Natural killer cell (primary cell): ENCODE data around the gene PHLDB1. TPM values are rescaled to one million over a fixed set of nuclear protein-coding genes. Genes with fewer than 3 reads are reported as not detected.

Experiments
- ATAC-seq, 3 donors: fragments of 150-1000 bp in 2 of 3; fragments of 200-7000 bp in 1 of 3; cut with Tn5 transposase; 1 replicate in 1 of 3; 2 replicates in 2 of 3; pipeline ENCODE4 v1.10.0; 2021; ENCODE audit warnings: mild to moderate bottlenecking in 2 of 3, moderate library complexity in 2 of 3
- DNase-seq, 2 donors: peaks; one replicate each; pipeline versions ENCODE4 v3.0.0 to v3.0.0-alpha.2; 2013 to 2021; ENCODE audit warnings: mixed read lengths in 1 of 2
- H3K27ac ChIP-seq: one replicate; pipeline ENCODE4 v1.5.1; 2013; ENCODE audit warnings: mild to moderate bottlenecking, low read length
- H3K27me3 ChIP-seq: one replicate; pipeline ENCODE4 v1.6.1; 2013; ENCODE audit warnings: low read length; ENCODE audit not compliant: control insufficient read depth, insufficient read depth
- H3K36me3 ChIP-seq: one replicate; pipeline ENCODE4 v1.6.1; 2013; ENCODE audit warnings: low read length; ENCODE audit not compliant: control insufficient read depth, insufficient read depth
- H3K4me1 ChIP-seq: one replicate; pipeline ENCODE4 v1.6.1; 2013; ENCODE audit warnings: low read length; ENCODE audit not compliant: control insufficient read depth, insufficient read depth
- H3K4me3 ChIP-seq: one replicate; pipeline ENCODE4 v1.5.1; 2013; ENCODE audit warnings: low read length
- H3K9me3 ChIP-seq: one replicate; pipeline ENCODE4 v1.6.1; 2013; ENCODE audit warnings: low read length; ENCODE audit not compliant: control insufficient read depth, insufficient read depth
- H3K27ac Mint-ChIP-seq, 2 donors: one replicate each; pipeline ENCODE4 v1.8.0; 2022; ENCODE audit warnings: mild to moderate bottlenecking in 2 of 2, mixed read lengths in 2 of 2, moderate library complexity in 1 of 2
- H3K27me3 Mint-ChIP-seq, 2 donors: one replicate each; pipeline ENCODE4 v1.8.0; 2022; ENCODE audit warnings: low read depth in 2 of 2, mixed read lengths in 2 of 2
- H3K36me3 Mint-ChIP-seq: one replicate; pipeline ENCODE4 v1.8.0; 2022; ENCODE audit warnings: mixed read lengths
- H3K4me1 Mint-ChIP-seq, 2 donors: one replicate each; pipeline ENCODE4 v1.8.0; 2022; ENCODE audit warnings: mixed read lengths in 2 of 2
- H3K4me3 Mint-ChIP-seq: one replicate; pipeline ENCODE4 v1.8.0; 2022; ENCODE audit warnings: mild to moderate bottlenecking, moderate library complexity, mixed read lengths
- H3K9me3 Mint-ChIP-seq, 2 donors: one replicate each; pipeline ENCODE4 v1.8.0; 2022; ENCODE audit warnings: mixed read lengths in 2 of 2
- CTCF ChIP-seq: fragments of 200-600 bp; IDR thresholded peaks from one replicate; pipeline ENCODE4 v1.8.0; 2022; ENCODE audit warnings: antibody characterized with exemption
- WGBS: methylation state at CpG from one replicate; pipeline ENCODE4 v1.1.7; 2013; ENCODE audit warnings: missing lambda C conversion rate; ENCODE audit not compliant: insufficient coverage; 5-methylcytosine and 5-hydroxymethylcytosine counted together
- intact Hi-C: fragments of 100-400 bp; cut with micrococcal nuclease; formaldehyde crosslinking; loops from one replicate; pipeline ENCODE4 v1.14.2; 2022
- total RNA-seq, 4 donors: library from RNA; stranded (reverse); fragments of 120-200 nt in 1 of 4; gene quantifications; one replicate each; pipeline versions ENCODE4 v1.2.3 to v1.2.4, GENCODE V29; 2013 to 2022

Gene PHLDB1
- total RNA-seq, 3 donors from 2014 or later (not counting 1 experiment from before 2014, with no cell fraction given) = 0.75 to 1.1 (median 0.95) TPM

GRCh38 chr11:118604566-118604965 is 2.8 kb upstream of the PHLDB1 start:
- Mint-ChIP-seq H3K27me3 (peaks cover 8 to 10% of the 10 kb centered on the region in 2 donors), H3K4me1 (peaks cover 12 to 19% of the 10 kb centered on the region in 2 donors), H3K27ac (peak overlapping the region in 1 of 2 donors; percentile 47), H3K36me3 (peaks cover 17% of the 10 kb centered on the region), H3K9me3 (no peaks in the 10 kb centered on the region), H3K4me3 (no peak overlapping the region)
- intact Hi-C loops = no loop called here
- Histone ChIP-seq H3K36me3 (peaks cover 29% of the 10 kb centered on the region), H3K27me3 (peaks cover 2% of the 10 kb centered on the region), H3K9me3 (no peaks in the 10 kb centered on the region), H3K4me3 (no peak overlapping the region), H3K4me1 (peaks cover 20% of the 10 kb centered on the region), H3K27ac (no peak overlapping the region)
- ATAC-seq (no peak), DNase-seq (no peak)
- no peak for TF ChIP-seq CTCF
- no CpG with 5 or more reads among the region's 3 CpGs for WGBS

DNA sequence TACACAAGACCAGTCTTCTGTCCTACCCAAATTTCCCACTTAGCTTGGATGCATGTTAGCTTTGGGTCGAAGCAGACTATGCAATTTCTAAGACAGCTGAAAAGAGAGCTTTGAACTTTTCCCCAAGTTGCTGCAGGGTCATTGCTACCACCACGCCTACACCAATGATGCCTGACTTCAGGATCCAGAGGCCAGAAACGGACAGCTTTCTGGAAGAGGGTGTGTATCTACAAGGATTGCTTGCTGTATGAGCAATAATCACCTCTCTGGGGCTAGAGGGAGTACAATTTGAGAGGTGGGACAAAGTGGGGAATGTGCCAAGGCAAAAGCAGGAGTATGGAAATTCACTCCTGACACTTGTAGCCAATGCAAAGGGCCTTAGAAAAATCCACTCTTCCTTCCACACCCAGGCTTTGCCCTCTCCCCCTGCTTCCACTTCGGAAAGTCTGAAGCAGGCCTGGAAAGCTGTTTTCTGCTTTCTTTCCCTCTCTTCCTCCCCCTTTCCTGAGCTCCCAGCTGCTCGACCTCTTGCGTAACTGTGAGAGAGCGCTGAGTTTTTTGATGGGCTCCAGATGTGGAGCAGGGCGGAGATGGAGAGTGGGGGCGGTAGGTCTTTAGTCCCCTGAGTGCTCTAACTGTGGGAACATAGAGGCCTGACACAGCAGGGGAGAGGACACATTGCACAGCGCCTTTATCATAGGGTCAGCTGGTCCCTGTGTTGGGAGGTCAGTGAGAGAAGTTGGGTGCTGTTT is 2.1 kb upstream of the PHLDB1 start:
- H3K27me3 ChIP-seq = peaks cover 6% of the 10 kb centered on the region
- intact Hi-C loops = loop anchor here (5.0 kb wide), 1 partner anchor 33 kb away; the partner anchor contains the start of gene ARCN1
- peaks cover 18 to 26% of the 10 kb centered on the region in 2 donors for H3K4me1 Mint-ChIP-seq
- H3K9me3 ChIP-seq = no peaks in the 10 kb centered on the region
- peaks cover 10% of the 10 kb centered on the region for H3K36me3 Mint-ChIP-seq
- no peak for DNase-seq
- TF ChIP-seq CTCF = no peak
- no peak overlapping the region for H3K27ac ChIP-seq
- peak overlapping the region in 1 of 2 donors; percentile 38 for H3K27ac Mint-ChIP-seq
- WGBS = 78% methylated on average over 10 of the region's 10 CpGs
- H3K4me1 ChIP-seq = peaks cover 27% of the 10 kb centered on the region
- H3K4me3 ChIP-seq = no peak overlapping the region
- peaks cover 8 to 15% of the 10 kb centered on the region in 2 donors for H3K27me3 Mint-ChIP-seq
- H3K4me3 Mint-ChIP-seq = no peak overlapping the region
- H3K9me3 Mint-ChIP-seq = no peaks in the 10 kb centered on the region
- no peak for ATAC-seq
- peaks cover 22% of the 10 kb centered on the region for H3K36me3 ChIP-seq

GRCh38 chr11:118606157-118606843 is 1.1 kb upstream of the PHLDB1 start:
- no peaks in the 10 kb centered on the region for H3K9me3 Mint-ChIP-seq
- H3K27me3 Mint-ChIP-seq = peaks cover 8 to 18% of the 10 kb centered on the region in 2 donors
- H3K4me3 Mint-ChIP-seq = peak overlapping the region; percentile 78
- intact Hi-C loops = loop anchor here (5.0 kb wide), 1 partner anchor 34 kb away; the partner anchor contains the start of gene ARCN1
- no peak for TF ChIP-seq CTCF
- H3K27ac Mint-ChIP-seq = peak overlapping the region in 1 of 2 donors; percentile 82
- ATAC-seq (no peak), DNase-seq (no peak)
- H3K36me3 Mint-ChIP-seq = peaks cover 8% of the 10 kb centered on the region
- peaks cover 15% of the 10 kb centered on the region for H3K36me3 ChIP-seq
- H3K4me1 ChIP-seq = peaks cover 36% of the 10 kb centered on the region
- no peak overlapping the region for H3K27ac ChIP-seq
- no peaks in the 10 kb centered on the region for H3K9me3 ChIP-seq
- no peak overlapping the region for H3K4me3 ChIP-seq
- 93% methylated on average over 6 of the region's 7 CpGs for WGBS
- H3K4me1 Mint-ChIP-seq = peaks cover 22 to 32% of the 10 kb centered on the region in 2 donors
- H3K27me3 ChIP-seq = peaks cover 8% of the 10 kb centered on the region
